Neural crest cell (in vitro differentiated cells): ENCODE measurements around the gene HNMT. TPM values are rescaled to one million over a fixed set of nuclear protein-coding genes. Genes with fewer than 3 reads are reported as not detected.

Source experiments
- DNase-seq: peaks from one replicate; pipeline ENCODE4 v3.0.0; 2021; ENCODE audit warnings: low read depth, mixed read lengths, low spot score
- H3K27ac Mint-ChIP-seq: one replicate; pipeline ENCODE4 v1.8.0; 2021; ENCODE audit warnings: mild to moderate bottlenecking, mixed read lengths; ENCODE audit not compliant: unreplicated experiment
- H3K27me3 Mint-ChIP-seq: 2 replicates; pipeline ENCODE4 v1.8.0; 2021; ENCODE audit warnings: low read depth, mild to moderate bottlenecking, mixed read lengths
- H3K36me3 Mint-ChIP-seq: 2 replicates; pipeline ENCODE4 v1.8.0; 2021; ENCODE audit warnings: low read depth, mild to moderate bottlenecking, mixed read lengths
- H3K4me1 Mint-ChIP-seq: 2 replicates; pipeline ENCODE4 v1.8.0; 2021; ENCODE audit warnings: mixed read lengths
- H3K4me3 Mint-ChIP-seq: one replicate; pipeline ENCODE4 v1.8.0; 2021; ENCODE audit warnings: mild to moderate bottlenecking, mixed read lengths
- H3K9me3 Mint-ChIP-seq: 2 replicates; pipeline ENCODE4 v1.8.0; 2021; ENCODE audit warnings: mixed read lengths
- total RNA-seq: library from RNA; stranded (reverse); gene quantifications from 2 replicates; pipeline ENCODE4 v1.2.1, GENCODE V29; 2021
- TF ChIP-seq, protein P1 (sequence below): fragments of 200-600 bp; sonication (generic); conservative IDR thresholded peaks from 2 replicates; pipeline ENCODE4 v1.5.0; 2021; ENCODE audit warnings: antibody characterized with exemption, mild to moderate bottlenecking

Gene HNMT
- total RNA-seq, 1 donor from 2014 or later, result 5.5 TPM

DNA sequence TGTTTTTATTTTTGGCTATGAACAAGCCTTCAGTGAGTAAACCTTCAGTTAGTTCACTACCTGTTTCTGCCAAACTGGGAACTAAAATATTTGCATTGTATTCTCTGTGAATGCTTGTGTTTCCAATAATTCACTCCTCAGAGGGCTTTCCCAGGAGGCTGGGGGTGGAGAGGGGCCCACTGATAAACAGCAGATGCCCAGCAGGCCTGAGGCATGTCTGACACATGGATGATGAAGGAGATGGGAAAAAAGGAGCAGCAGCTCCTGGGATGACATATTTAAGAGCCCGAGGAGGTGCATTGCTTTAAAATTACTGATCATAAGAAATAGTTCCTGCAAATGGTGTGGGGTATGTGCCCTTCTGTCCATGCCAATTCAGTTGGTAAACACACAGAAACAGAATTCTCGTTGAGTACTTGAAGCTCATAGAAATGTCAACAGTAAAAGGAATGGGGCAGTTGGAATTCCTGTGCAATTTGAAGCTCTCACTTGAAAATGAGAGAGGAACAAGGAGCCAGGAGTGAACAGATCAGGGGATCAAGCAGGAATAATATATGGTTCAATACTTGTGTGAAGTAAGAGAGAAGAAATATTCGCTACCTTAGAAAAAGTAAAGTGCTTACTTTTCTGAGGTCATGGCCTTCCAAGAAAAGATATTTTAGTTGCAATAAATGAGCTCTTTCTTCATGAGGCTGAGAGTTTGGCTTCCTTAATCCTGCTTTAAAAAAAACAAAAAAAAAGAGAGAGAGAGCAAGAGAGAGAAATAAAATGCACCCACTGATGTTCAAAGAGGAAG is 22.0 kb upstream of the HNMT start:
- no peaks in the 10 kb centered on the region for H3K9me3 Mint-ChIP-seq
- peaks cover 47% of the 10 kb centered on the region for H3K4me1 Mint-ChIP-seq
- no peak overlapping the region for H3K4me3 Mint-ChIP-seq
- TF ChIP-seq, protein P1, sequence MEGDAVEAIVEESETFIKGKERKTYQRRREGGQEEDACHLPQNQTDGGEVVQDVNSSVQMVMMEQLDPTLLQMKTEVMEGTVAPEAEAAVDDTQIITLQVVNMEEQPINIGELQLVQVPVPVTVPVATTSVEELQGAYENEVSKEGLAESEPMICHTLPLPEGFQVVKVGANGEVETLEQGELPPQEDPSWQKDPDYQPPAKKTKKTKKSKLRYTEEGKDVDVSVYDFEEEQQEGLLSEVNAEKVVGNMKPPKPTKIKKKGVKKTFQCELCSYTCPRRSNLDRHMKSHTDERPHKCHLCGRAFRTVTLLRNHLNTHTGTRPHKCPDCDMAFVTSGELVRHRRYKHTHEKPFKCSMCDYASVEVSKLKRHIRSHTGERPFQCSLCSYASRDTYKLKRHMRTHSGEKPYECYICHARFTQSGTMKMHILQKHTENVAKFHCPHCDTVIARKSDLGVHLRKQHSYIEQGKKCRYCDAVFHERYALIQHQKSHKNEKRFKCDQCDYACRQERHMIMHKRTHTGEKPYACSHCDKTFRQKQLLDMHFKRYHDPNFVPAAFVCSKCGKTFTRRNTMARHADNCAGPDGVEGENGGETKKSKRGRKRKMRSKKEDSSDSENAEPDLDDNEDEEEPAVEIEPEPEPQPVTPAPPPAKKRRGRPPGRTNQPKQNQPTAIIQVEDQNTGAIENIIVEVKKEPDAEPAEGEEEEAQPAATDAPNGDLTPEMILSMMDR, result no peak
- no peak overlapping the region for H3K27ac Mint-ChIP-seq
- no peaks in the 10 kb centered on the region for H3K27me3 Mint-ChIP-seq
- DNase-seq, result no peak
- no peaks in the 10 kb centered on the region for H3K36me3 Mint-ChIP-seq

DNA sequence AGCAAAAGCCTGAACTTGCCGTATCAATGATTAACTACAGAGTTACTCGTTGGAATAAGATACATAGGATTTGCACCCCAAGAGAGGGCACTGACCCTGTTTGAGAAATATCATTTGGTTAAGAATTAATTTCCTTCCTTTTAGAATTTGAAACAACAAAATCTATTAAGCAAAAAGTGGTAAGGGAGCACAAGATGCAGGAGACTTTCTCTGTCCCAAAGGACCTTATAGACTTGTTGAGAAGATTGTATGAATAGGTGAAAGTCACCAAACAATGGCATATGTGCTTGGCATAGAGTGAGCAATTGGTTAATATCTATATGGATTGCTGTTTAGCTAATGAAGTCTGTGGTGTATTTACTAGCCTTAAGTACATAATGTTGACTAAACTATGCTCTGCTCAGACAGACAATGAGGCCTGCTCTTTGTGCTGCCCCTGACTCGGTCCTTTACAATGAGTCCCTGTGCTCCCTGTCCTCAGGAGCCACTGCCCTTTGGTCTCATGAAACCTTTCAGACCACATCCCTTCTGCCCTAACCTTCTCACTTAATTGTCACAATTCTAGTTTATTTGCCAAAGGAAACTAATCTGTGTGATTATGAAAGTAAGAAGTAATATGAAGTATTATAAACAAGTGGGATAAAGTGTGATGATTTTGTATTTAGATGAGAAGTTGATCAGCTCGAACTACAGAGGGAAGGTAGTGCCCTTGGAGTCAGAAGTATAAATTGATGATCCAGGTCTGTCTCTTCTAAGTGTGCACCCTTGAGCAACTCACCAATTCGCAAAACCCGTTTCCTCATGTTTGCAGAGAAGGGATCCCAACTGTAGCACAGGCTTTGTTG is 21.2 kb upstream of the HNMT start:
- H3K9me3 Mint-ChIP-seq, result no peaks in the 10 kb centered on the region
- no peaks in the 10 kb centered on the region for H3K27me3 Mint-ChIP-seq
- H3K4me3 Mint-ChIP-seq, result no peak overlapping the region
- no peak for DNase-seq
- no peak overlapping the region for H3K27ac Mint-ChIP-seq
- no peaks in the 10 kb centered on the region for H3K36me3 Mint-ChIP-seq
- peaks cover 54% of the 10 kb centered on the region for H3K4me1 Mint-ChIP-seq
- TF ChIP-seq, protein P1, result no peak

DNA sequence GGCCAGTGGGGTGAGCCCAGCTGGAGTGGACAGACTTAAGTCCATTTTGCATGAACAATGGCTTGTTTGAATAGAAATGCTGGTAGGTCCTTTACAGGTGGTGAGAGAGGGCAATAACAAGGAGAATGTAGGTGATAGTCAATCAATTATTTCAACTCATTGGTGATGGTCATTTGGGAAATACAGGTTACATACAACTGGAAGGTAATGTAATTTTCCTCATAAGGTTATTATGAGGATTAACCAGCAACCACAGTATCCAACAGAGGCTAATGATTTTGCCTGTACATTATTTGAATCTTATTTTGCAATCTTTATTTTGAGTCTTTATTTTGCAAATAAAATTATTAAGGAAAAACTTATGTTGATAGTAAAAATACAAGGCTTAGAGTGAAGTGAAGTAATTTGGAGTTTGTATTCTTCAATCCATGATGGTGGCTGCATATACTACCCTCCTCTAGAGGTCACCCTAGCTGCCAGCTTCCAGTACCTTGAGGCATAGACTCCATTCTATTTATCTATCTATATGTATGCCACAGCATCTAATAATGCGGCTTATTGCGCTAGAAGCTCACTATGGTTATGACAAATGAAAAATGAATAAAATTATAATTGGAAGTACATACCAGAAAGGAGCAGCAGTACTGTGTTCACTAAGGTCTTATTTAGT is 20.5 kb upstream of the HNMT start:
- no peak overlapping the region for H3K27ac Mint-ChIP-seq
- H3K9me3 Mint-ChIP-seq, result no peaks in the 10 kb centered on the region
- DNase-seq, result no peak
- TF ChIP-seq, protein P1, result no peak
- H3K27me3 Mint-ChIP-seq, result no peaks in the 10 kb centered on the region
- H3K4me3 Mint-ChIP-seq, result no peak overlapping the region
- no peaks in the 10 kb centered on the region for H3K36me3 Mint-ChIP-seq
- H3K4me1 Mint-ChIP-seq, result peaks cover 55% of the 10 kb centered on the region

DNA sequence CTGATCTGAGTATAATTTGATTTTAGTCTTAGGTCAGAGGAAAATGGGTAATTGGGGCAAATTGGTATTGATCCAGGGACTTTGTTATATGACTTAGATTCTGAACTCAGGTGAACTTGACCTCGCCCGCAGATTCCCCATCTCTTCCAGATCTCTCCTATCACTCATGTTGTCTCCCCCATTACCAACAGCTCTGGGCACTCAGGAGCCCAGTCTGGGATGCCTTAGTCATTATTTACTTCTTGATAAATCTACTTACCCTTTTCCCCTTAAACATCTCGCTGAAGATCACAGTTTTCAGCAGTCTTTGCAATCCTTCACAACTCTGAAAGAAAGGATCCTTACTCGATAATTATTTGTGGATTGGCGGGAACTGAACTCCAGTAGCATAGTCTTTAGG is 19.6 kb upstream of the HNMT start:
- TF ChIP-seq, protein P1, result no peak
- Mint-ChIP-seq H3K4me3 (no peak overlapping the region), H3K4me1 (peaks cover 55% of the 10 kb centered on the region), H3K36me3 (no peaks in the 10 kb centered on the region), H3K27me3 (no peaks in the 10 kb centered on the region), H3K9me3 (no peaks in the 10 kb centered on the region), H3K27ac (no peak overlapping the region)
- no peak for DNase-seq

DNA sequence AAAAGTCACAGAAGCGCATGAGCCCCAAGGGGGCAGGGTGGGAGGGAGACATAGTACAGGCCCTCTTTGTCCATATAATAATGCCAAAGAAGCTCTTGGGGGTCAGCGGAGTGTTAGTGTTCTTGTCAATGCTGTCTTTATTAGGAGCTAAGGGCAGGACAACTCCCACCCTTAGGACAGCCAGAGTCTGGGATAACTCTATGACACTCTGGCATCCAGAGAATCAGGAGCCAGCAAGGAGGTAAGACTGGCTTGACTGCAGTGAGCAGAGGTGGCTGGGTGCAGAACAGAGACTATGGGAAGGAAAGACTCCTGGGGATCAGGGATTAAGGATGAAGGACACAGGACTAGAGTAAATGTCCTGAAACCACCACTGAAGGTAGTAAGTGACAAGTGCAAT is 19.0 kb upstream of the HNMT start:
- no peaks in the 10 kb centered on the region for H3K36me3 Mint-ChIP-seq
- peaks cover 55% of the 10 kb centered on the region for H3K4me1 Mint-ChIP-seq
- no peaks in the 10 kb centered on the region for H3K27me3 Mint-ChIP-seq
- H3K4me3 Mint-ChIP-seq, result no peak overlapping the region
- H3K9me3 Mint-ChIP-seq, result no peaks in the 10 kb centered on the region
- TF ChIP-seq, protein P1, result no peak
- DNase-seq, result no peak
- H3K27ac Mint-ChIP-seq, result peak overlapping the region; percentile 16
